HFF-Myc (cell line): Measurements from ENCODE around the gene ADK.
A peak's percentile ranks its signal among the peaks of the same experiment; 100 is the strongest.

Source experiments
- DNase-seq: peaks from one replicate; pipeline ENCODE4 v3.0.0-alpha.2; 2011; ENCODE audit warnings: low read depth; ENCODE audit errors: extremely low read depth
- H3K4me3 ChIP-seq: replicated peaks from 2 replicates; pipeline ENCODE4 v1.5.1; 2011; ENCODE audit warnings: low read depth, mild to moderate bottlenecking, control low read depth, low read length
- CTCF ChIP-seq: IDR thresholded peaks from 2 replicates; pipeline ENCODE4 v1.5.1; 2012; ENCODE audit warnings: mild to moderate bottlenecking, low read depth, low read length, control low read depth; ENCODE audit errors: missing control alignments

Gene ADK

GRCh38 chr10:74671716-74672115 lies 520.7 kb downstream of the ADK start:
- no peak overlapping the region for H3K4me3 ChIP-seq
- TF ChIP-seq CTCF, result no peak
- DNase-seq, result no peak

- no peak for DNase-seq
- no peak overlapping the region for H3K4me3 ChIP-seq
- no peak for TF ChIP-seq CTCF
Measured at GRCh38 chr10:74672430-74673165, 521.6 kb downstream of the ADK start.

- DNase-seq, result no peak
- H3K4me3 ChIP-seq, result no peak overlapping the region
- TF ChIP-seq CTCF, result no peak
Measured at GRCh38 chr10:74674927-74675326, 523.9 kb downstream of the ADK start.

GRCh38 chr10:74675484-74675883 lies 524.5 kb downstream of the ADK start:
- H3K4me3 ChIP-seq, result no peak overlapping the region
- TF ChIP-seq CTCF, result no peak
- DNase-seq, result no peak

- DNase-seq, result no peak
- no peak for TF ChIP-seq CTCF
Measured at GRCh38 chr10:74677951-74678350, 526.9 kb downstream of the ADK start.

GRCh38 chr10:74681917-74682627 lies 531.1 kb downstream of the ADK start:
- no peak overlapping the region for H3K4me3 ChIP-seq
- DNase-seq, result peak; percentile 37
- no peak for TF ChIP-seq CTCF

More at GRCh38 chr10:74677951-74678350, 526.9 kb downstream of the ADK start:
- H3K4me3 ChIP-seq, result no peak overlapping the region
